HG03457 (cell line): Measurements from ENCODE around the gene SSC4D.
A peak's percentile ranks its signal among the peaks of the same experiment; 100 is the strongest.
"Not testable (repeated sequence)": the region's sequence is repeated elsewhere in the genome, so short reads cannot be mapped to it uniquely, and the experiment has no call there.

ENCODE experiments used
- ATAC-seq: cut with Tn5 transposase; IDR thresholded peaks from one replicate; pipeline ENCODE4 v1.9.1; 2021; ENCODE audit warnings: moderate number of reproducible peaks; ENCODE audit not compliant: unreplicated experiment

SSC4D gene

DNA sequence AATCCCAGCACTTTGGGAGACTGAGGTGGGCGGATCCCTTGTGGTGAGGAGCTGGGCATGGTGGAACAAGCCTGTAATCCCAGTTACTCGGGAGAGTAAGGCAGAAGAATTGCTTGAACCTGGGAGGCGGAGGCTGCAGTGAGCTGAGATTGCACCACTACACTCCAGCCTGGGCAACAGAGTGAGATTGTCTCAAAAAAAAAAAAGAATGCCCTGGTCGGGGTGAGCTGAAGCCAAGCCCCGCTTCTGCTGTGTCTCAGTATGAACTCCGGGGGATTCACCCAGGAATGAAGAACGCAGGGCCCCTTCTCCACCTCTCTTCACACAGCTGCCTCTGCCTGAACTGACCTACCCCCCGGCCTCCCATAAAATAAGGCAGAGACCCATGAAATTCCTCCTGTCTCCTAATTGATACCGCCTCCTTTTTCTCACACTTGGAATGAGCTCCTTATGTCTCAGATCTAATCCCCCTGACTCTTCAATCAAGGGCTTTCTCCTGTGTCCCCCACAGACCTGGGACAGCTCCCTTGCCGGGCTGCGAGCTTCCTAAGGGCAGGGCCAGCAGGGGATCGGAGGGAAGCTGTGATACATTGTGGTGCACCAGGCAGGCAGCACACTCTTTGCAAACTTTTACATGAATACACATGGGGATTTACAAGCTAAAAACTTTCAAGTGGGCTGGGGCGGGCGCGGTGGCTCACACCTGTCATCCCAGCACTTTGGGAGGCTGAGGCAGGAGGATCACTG lies 14.3 kb upstream of the SSC4D start:
- no peak for ATAC-seq

DNA sequence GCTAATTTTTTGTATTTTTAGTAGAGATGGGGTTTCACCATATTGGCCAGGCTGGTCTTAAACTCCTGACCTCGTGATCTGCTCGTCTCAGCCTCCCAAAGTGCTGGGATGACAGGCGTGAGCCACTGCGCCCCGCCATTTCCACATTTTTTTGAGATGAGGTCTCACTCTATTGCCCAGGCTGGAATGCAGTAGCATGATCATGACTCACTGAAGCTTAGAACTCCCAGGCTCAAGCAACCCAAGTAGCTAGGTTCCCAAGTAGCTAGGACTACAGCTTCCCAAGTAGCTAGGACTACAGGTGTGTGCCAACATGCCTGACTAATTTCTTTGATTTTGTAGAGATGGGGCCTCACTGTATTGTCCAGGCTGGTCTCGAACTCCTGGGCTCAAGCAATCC lies 11.6 kb upstream of the SSC4D start:
- not testable (repeated sequence) for ATAC-seq

DNA sequence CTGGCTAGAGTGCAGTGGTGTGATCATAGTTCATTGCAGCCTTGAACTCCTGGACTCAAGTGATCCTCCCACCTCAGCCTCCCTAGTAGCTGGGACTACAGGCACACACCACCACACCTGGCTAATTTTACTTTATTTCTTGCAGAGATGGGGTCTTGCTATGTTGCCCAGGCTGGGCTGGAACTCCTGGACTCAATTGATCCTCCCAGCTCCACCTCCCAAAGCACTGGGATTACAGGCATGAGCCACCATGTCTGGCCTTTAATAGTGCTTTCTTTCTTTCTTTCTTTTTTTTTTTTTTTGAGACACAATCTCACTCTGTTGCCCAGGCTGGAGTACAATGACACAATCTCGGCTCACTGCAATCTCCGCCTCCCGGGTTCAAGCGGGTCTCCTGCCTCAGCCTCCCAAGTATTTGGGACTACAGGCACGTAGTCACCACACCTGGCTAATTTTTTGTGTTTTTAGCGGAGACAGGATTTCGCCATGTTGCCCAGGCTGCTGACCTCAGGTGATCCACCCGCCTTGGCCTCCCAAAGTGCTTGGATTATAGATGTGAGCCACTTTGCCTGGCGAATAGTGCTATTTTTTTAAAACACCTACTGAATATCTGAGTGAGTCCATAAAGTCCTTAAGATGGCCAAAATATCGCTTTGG lies 8.3 kb upstream of the SSC4D start:
- ATAC-seq = not testable (repeated sequence)

DNA sequence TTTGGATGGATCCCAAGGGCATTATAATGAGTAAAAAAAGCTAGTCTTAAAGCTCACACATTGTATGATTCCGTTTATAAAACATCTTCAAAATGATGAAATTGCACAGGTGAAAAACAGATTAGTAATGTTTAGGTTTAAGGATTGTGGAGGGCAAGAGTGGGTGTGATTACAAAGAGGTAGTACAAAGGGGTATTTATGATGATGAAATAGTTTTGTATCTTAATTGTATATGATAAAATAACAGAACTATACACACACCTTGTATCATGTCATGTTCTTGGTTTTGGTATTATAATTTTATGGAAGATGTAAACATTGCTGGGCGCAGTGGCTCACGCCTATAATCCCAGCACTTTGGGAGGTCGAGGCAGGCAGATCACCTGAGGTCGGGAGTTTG lies 2.8 kb upstream of the SSC4D start:
- no peak for ATAC-seq

DNA sequence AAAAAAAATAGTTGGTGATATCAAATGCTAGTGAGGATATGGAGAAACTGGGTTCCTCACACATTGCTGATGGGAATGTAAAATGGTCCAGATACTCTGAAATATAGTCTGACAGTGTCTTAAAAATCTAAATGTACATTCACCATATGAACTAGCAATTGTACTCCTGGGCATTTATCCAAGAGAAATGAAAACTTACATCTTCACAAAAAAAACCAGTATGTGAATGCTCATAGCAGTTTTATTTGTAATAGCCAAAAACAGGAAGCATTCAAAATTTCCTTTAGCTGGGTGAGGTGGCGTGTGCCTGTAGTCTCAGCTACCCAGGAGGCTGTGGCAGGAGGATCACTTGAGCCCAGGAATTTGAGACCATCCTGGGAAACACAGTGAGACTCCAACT lies 2.1 kb upstream of the SSC4D start:
- no peak for ATAC-seq

DNA sequence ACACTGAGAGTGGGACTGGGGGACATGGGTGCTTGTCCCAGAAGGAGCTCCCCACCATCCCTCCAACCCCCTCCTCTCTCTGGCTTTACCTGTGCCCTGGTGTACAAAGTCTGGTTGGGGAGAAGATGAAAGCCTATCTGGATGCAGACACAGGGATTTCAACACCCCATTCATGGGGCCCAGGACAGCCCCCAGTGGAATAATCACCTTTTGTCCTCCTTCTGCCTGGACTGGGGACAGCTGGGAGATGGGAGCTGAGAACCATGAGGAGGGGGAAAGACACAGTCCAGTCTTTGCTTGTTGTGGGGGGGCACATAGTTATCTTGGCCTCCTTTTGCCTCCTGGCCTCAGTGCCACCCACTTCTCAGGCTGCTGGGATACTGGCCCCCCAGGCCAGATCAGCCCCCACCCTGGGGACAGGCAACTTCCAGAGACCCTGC lies 1.4 kb downstream of the SSC4D start:
- ATAC-seq = no peak

DNA sequence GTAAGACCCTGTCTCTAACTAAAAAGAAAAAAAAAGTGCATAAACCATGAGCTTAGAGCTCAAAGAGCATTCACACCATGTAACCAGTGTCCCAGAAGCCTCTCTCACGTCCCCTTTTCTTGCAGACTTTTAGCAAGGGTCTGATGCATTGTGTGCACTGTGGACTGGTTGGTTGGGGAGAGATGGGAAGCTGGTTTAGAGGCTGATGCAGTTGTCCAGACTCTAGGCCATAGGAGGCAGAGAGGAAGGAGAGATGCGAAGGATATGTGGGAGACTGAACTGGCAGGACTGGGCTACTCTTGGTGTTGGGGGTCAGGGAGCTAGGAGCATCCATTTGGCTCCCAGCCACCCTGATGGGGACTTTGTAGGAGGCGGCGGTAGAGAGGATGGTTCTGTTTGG lies 1.8 kb downstream of the SSC4D start:
- ATAC-seq = no peak

DNA sequence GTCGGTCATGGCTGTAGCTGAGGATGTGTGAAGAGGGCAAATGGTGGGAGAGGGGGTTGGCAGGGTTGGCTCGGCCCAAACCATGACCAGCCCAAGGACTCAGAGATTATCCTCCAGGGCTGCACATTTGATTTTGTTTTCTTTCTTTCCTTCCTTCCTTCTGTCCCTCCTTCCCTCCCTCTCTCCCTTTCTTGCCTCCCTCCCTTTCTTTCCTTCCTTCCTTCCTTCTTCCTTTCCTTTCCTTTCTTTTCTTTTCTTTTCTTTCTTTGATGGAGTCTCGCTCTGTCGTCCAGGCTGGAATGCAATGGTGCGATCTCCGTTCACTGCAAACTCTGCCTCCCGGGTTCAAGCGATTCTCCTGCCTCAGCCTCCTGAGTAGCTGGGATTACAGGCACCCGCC lies 3.8 kb downstream of the SSC4D start:
- no peak for ATAC-seq

DNA sequence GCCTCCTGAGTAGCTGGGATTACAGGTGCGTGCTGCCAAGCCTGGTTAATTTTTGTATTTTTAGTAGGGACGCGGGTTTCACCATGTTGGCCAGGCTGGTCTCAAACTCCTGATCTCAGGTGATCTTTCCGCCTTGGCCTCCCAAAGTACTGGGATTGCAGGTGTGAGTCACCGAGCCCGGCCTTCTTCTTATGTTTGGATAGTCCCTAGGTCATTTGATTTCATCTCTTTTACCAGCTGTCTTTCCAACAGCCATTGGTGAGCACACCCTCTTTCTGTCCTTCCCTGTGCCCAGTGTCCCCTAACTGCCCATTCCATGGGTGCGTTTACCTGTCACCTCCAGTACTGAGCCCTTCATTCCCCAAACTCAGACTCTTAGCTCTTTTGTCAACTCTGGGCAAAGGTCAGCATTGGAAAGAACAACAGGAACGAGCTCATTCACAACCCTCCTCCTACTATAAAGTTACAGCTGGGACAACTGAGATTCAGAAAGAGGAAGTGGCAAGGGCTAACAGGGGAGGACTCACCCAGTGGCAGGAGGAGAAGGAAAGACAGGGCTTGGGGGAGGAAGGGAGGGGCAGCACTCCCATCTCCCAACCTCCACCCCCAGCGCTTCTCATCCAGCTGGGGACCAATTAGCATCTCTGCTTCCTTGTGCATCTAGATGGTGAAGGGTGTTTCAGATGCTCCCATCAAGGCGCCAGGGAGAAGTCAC lies 5.6 kb downstream of the SSC4D start:
- no peak for ATAC-seq

DNA sequence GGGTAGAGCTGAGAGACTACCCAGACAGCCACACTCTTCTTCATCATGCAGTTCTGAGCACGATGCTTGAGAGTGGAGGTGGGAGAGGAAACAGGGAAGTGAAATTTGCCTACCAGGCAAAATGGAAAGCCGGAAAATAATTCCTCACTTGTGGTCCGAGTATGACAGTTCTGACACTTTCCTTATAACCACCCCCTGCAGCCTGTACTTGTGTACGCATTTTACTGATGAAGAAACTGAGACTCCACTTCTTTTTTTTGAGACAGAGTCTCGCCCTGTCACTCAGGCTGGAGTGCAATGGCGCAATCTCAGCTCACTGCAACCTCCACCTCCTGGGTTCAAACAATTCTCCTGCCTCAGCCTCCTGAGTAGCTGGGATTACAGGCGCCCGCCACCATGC lies 6.4 kb downstream of the SSC4D start:
- ATAC-seq = not testable (repeated sequence)

DNA sequence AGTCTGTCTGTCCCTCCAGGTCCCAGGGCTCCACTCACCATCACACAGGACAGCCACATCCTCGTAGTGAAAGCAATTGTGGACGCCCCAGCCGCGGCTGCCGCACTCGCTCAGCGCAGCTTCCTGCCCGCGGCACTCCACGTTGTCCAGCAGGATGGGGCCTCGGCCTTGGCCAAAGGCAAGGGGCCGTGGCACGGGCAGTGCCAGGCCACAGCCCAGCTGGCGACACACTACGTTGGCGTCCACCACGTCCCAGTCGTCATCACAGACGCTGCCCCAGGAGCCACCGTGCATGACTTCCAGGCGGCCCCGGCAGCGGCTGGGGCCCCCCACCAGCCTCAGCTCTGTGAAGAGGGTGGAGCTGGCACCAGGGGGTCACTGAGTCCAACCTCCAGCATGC lies 9.2 kb downstream of the SSC4D start:
- ATAC-seq = no peak

DNA sequence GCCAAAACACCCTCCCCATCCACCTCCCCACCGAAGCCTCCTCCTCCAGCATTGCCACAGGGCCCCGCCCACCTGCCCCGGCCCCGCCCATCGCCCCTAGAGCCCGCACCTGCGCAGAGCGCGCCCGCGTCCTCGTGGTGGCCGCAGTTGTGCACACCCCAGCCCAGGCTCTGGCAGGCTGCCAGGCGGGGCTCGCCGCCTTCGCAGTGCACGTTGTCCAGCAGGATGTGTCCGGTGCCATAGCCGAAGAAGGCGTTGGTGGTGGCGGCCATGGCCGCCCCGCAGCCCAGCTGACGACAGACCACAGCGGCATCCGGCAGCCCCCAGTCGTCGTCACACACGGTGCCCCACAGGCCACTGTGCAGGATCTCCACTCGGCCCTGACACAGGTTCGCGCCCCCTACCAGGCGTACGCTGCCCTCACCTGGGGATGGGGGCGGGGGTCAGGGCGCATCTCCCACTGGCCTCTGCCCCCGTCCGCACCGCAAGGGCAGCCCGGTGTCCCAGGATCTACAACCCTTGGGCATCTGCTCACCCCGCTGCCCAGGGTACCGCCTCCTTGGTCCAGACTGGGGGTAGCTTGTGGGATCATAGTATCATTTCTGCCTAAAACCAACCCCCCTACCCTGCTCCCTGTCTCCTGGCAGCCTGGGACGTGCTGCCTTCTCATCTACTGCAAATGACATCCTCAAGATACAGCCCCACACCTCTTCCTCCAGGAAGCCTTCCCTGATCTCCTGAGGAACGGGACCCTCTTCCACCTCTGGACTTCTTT lies 11.9 kb downstream of the SSC4D start:
- ATAC-seq = no peak

DNA sequence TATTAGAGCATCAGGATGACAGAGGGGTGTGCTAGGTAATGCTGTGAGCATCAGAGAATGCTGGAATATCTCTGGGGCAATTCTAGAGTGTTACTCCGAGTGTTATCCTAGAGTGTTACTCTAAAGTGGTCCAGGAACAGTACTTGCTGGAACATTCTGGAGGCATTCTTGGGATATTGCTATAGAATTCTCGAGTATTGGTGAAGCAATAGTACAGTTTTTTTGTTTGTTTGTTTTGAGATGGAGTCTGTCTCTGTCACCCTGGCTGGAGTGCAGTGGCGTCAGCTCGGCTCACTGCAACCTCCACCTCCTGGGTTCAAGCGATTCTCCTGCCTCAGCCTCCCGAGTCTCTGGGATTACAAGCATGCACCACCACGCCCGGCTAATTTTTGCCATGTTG lies 12.6 kb downstream of the SSC4D start:
- ATAC-seq = no peak

DNA sequence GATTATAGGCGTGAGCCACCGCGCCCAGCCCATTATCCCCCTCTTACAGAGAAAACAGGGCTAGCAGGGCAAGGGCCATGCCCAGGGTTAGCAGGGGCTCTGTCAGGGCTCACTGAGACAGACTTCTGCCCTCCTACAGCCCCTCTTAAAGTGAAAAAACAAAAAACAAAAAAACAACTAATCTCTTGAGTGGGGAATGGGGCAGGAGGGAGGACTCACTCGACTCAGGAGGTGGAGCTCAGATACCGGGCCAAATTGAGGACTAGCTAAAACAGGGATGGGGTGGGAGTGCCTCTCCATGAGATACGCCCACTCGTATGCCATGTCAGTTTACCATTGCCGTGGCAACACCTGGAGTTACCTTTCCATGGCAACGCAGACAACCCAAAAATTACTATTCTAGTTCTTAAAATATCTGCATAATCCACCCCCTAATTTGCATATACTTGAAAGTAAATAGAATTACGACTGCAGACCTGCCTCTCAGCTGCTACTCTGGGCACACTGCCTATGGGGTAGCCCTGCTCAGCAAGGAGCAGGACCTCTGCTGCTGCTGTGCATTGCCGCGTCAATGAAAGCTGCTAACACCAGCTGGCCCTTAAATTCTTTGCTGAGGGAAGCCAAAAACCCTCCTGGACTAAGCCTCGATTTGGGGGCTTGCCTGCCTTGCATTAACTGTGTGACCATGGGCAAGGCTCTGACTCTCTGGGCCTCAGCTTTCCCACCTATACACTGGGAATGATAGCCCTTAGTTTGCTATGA lies 13.4 kb downstream of the SSC4D start:
- no peak for ATAC-seq

DNA sequence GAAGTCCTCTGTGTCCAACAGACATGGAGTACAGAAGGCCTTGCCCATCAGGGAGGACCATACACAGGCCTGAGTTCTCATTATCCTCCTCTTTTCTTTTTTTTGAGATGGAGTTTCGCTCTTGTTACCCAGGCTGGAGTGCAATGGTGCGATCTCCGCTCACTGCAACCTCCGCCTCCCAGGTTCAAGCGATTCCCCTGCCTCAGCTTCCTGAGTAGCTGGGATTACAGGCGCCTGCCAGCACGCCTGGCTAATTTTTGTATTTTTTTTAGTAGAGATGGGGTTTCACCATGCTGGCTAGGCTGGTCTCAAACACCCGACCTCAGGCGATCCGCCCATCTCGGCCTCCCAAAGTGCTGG lies 13.9 kb downstream of the SSC4D start:
- not testable (repeated sequence) for ATAC-seq

DNA sequence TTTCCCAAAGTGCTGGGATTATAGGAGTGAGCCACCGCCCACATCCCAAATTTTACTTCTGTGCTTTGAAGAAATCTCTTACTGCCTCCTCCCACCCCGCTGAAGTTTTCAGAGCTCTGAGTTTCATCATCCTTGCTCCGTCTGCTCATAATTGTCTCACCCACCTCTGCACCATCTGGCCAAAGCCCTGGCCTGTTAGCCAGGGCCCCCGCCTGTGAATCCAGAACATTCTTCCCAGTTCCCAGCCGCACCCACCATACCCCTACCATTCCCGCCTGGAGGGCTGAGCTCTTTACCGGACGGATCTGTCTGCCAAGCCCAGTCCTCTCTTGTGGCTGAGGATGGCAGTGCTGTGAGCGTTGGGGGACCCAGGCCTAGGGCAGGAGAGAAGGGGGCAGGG lies 14.5 kb downstream of the SSC4D start:
- no peak for ATAC-seq

DNA sequence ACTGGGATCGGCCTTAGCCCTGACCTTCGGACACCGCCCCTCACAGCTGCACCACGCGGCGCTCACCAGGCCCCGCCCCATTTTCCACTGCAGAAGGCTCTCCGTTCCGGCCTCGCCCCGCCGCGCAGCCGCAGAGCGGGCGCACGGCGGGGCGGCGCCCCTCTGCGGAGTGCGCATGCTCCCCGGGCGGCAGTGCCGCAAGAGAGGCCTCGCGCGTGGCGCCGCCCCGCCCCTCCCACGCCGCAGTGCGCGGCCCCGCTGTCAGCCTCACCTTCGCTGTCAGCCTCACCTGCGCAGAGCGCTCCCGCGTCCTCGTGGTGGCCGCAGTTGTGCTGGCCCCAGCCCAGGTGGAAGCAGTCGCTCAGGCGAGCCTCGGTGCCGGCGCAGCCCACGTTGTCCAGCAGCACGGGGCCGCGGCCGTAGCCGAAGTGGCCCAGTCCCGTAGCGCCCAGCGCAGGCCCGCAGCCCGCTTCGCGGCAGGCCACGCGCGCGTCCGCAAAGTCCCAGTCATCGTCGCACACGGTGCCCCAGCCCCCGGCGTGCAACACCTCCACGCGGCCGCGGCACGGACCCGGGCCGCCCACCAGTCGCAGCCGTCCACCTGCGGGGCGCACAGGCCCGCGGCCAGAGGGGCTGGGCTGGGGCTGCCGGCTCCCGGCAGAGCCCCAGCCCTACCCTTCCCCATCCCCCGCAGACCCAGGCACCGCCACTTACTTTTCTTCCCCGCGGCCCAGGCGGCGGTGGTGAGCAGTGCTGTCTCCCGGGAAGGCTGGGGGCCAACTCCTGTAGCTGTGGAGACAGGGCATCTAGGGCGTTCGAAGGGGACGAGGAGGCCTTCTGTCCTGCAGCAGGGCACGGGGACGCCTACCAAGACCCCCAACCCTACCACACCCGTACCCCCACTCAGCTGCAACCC lies 16.1 kb downstream of the SSC4D start:
- ATAC-seq = peak; percentile 90

DNA sequence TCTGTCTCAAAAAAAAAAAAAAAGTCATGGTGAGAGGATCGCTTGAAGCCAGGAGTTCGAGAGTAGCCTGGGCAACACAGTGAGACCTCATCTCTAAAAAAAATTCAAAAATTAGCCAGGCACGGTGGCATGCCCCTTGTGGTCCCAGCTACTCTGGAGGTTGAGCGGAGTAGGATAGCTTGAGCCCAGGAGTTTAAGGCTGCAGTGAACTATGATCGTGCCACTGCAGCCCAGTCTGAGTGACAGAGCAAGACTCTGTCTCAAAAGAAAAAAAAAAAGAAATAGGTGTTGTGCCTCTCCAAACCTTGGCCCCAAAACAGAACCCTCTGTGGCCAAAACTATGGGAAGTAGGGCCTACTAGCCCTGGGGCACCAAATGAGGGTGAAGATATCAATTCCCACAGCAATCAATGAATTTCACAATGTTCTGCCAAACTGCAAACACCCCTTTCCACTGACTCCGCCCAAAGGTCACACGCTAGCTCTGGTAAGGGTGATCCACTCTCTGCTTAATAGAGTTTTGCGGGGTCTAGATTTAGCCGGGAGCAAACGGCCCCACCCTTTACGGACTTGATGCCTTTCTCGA lies 16.9 kb downstream of the SSC4D start:
- no peak for ATAC-seq

DNA sequence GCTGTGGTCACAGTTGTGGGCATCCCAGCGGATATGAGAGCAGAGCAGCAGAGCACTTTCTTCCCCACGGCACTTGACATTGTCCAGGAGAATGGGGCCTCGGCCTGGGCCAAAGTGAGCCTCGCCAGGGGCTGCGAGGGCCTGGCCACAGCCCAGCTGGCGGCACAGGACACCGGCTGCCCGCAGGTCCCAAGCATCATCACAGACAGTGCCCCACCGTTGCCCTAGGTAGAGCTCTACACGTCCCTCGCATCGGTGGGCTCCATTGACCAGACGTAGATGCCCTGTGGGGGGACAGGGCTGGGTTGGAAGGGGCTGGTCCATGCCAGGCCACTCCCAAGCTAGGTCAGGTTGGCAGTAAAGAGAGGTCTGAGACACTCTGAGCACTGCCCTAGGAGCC lies 19.4 kb downstream of the SSC4D start:
- ATAC-seq = no peak
